GM18520 (cell line): ENCODE results near the gene MPV17L.
"Not testable (repeated sequence)": the region's sequence is repeated elsewhere in the genome, so short reads cannot be mapped to it uniquely, and the experiment has no call there.

Experiments used
- ATAC-seq: cut with Tn5 transposase; IDR thresholded peaks from one replicate; pipeline ENCODE4 v1.9.1; 2021; ENCODE audit not compliant: unreplicated experiment

MPV17L gene

DNA sequence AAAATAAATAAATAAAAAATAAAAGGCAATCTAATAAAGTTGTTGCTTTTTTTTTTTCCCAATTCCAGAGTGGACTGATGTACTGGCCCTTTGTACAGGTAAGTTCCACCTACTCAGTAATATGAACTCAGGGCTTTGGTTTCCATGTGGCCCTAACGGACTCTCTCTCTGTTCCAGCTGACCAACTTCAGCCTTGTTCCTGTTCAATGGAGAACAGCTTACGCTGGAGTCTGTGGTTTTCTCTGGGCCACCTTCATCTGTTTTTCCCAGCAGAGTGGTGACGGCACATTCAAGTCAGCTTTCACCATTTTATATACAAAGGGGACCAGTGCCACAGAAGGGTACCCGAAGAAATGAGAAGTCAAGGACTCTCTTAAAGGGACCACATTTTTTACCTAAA lies 12.2 kb downstream of the MPV17L start:
- not testable (repeated sequence) for ATAC-seq

DNA sequence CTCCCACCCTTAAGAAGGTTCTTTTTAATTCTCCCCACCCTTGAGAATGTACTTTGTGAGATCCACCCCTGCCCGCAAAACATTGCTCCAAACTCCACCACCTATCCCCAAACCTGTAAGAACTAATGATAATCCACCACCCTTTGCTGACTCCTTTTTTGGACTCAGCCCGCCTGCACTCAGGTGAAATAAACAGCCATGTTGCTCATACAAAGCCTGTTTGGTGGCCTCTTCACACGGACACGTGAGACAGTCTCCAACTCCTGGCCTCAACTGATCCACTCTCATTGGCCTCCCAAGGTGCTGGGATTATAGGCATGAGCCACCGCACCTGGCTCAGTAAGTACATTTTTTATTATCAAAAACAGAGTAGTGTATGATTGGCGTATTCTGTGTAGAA lies 13.9 kb downstream of the MPV17L start:
- not testable (repeated sequence) for ATAC-seq

DNA sequence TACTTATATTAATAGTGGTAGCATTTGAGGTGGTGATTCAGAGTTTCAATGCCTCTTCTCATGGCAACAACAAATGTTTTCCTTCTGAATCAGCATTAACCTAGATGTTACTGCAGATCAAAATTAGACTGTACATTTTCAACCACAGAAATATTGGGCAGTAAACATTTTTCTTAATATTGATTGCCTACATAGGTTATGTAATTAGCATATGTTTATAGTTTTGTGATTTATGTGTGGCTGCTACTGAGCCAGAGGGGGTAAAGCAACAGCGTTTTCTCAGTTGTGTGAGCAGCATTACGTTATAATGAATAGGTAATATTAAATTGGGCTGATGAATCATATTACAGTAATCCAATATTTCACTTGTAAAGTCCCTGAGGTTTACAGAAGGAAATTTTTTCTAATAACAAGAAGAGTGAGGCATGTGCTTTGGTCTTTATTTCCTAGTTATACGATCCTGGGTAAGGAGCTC lies 20.0 kb downstream of the MPV17L start:
- ATAC-seq: no peak

DNA sequence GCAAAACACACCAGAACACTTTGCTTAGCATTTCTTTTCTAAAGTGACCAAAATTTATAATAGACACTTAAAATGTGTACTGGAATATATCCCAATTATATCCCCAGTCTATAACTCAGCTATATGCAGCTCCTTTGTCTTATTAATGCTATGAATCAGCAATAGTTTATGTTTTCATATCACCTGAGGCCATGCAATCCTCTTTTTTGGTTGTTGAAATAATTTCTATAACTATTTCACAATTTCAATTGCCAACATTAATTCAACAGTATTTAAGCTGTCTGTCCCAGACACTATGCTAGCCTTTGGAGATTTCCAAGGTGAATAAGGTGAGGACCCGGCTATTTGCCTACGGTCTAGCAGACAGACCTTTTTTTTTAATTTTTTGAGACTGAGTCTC lies 21.6 kb downstream of the MPV17L start:
- no peak for ATAC-seq

DNA sequence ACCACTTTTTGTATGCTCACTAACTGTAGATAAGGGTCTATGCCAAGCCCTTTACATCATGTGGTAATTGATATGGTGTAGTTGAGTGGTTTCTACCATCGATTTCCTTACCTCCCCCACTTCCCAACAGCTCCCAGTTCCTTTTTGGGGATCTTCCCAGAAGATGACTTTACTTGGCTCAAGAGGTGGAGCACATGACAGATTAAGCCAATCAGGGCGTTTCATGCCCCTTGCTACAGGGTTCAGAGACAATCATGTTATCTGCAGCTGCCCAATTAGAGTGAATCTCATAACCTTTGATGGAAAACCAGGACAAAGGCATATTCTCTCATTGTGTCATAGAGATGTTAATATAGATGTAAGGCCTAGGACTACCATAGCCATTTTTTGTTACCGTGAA lies 22.7 kb downstream of the MPV17L start:
- no peak for ATAC-seq

DNA sequence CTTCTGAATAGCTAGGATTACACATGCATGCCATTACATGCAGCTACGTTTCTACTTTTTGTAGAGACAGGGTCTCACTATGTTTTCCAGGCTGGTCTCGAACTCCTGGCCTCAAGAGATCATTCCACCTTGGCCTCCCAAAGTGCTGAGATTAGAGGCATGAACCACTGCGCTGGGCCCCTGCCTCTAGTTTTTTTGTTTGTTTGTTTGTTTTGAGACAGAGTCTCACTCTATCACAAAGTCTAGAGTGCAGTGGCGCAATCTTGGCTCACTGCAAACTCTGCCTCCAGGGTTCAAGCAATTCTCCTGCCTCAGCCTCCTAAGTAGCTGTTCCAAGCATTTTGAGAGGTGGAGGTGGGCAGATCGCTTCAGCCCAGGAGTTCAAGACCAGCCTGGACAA lies 26.1 kb downstream of the MPV17L start:
- ATAC-seq: not testable (repeated sequence)

DNA sequence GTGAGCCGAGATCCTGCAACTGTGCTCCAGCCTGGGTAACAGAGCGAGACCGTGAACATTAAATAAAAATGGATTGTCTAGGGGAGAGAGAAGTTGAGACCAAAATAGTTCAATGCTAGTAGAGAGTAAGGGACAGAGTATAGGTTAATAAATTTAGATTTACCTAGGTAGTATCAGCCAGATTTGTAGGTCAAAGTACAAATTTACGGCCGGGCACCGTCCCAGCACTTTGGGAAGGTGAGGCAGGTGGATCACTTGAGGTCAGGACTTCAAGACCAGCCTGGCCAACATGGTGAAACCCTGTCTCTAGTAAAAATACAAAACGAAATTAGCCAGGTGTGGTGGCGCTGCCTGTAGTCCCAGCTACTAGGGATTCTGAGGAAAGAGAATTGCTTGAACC lies 26.7 kb downstream of the MPV17L start:
- no peak for ATAC-seq

DNA sequence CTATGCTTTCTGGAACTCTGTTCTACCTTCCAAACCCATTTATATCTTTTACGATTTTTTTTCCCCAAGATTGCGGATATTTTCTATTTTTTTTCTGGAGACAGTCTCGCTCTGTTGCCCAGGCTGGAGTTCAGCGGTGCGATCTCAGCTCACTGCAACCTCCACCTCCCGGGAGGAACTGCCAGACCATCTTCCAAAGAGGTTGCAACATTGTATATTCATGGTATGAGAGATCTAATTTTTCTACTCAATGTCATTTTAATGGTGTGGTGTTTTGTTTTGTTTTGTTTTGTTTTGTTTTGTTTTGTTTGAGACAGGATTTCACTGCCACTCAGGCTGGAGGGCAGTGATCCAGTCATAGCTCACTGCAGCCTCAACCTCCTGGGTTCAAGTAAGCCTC lies 30.3 kb downstream of the MPV17L start:
- no peak for ATAC-seq

DNA sequence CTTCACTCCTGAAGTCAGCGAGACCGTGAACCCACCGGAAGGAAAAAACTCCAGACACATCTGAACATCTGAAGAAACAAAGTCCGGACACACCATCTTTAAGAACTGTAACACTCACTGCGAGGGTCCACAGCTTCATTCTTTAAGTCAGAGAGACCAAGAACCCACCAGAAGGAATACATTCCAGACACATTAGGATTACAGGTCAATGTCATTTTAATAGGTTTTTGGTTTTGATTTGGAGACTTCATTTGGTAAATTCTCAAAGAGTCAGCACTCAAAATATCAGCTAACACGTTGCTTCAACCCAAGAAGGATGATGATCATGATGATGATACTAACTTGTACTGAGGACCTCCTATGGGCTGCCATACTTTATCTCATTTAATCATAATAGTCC lies 31.2 kb downstream of the MPV17L start:
- no peak for ATAC-seq

DNA sequence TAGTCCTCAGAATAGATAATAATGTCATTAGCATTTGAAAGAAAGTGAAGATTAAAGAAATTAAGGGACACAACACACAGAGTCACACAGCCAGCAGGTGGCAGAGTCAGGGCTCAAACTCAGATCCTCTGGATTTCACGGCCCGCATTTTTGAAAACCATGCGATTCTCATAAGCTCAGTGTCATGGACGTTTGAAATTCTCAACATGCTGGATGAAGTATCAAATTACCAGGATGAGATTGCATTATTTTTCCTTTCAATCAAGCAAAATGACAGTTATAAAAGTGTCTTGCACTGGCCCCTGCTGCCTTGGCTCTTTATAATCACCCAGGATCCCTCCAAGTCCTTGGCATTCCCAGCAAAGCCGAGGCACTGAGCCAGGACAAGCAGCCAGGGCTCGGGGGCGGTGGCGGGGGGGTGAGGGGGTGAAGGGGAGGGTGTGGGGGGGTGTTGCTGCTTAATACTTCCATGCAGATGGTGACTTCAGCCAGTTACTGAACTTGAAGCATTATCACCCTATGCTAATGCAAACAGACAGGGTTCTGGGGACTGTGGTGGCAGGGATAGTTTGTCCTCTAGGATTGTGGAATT lies 32.2 kb downstream of the MPV17L start:
- ATAC-seq: no peak

DNA sequence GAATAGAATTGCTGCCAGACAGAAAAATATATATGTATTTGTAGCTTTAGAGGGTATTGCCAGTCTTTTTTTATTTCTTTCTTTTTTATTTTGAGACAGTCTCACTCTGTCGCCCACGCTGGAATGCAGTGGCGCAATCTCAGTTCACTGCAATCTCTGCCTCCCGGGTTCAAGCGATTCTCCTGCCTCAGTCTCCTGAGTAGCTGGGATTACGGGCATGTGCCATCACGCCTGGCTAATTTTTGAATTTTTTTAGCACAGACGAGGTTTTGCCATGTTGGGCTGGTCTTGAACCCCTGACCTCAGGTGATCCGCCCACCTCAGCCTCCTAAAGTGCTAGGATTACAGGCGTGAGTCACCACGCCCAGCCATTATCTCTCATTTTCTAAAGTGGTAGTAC lies 35.3 kb downstream of the MPV17L start:
- not testable (repeated sequence) for ATAC-seq

DNA sequence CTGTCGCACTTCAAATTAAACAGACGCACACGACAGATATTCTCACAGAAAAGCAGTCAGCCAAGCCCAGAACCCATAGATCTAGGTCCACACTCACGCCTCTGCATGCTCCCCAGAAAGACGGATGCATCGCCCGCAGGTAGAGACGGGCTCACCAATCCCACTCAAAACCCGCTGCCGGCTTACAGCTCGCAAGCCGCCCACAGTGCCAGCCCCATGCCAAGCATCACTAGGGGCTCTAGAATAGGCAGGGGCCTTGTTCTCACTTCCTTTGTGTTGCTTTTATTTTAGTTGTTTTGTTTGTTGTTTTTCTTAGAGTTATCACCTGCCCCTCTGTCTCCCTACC lies 38.5 kb downstream of the MPV17L start:
- no peak for ATAC-seq

DNA sequence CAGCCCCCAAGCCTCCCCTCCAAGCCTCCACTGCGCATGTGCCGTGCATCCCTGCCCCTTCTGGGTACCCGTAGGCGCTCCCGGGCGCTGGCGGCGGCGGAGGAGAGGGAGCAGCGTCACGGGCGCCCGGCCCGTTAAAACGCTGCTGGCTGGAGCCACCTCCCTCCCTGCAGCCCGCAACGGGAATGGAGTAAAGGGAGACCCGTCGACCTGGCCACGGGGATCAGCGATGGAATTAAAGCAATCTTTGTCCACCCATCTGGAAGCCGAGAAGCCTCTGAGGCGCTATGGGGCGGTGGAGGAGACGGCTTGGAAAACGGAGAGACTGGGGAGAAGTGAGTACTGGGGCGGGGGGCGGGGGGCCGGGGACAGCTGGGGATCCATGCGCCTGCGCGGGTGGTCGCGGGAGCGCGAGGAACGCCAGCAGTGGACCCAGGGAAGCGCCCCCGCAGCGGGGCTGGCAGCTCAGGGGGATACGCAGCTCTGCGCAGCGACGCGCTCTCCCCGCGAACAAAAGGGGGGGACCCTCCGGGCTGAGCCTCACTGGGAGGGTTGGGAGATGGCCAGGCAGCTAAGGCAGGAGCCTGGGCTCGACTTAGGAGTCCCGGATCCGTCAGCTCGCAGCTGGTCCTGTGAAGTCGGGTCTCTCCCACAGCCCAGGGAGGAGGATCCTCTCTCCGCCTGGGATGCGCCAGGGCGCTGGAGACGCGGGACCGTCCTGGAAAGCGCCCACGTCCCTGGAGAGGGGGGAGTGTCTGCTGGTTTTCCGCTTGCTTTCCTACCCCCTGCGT lies 39.1 kb downstream of the MPV17L start, which contains the start of gene BMERB1:
BMERB1 (plus strand) TSS at position 164 of the 791 bp plus-strand sequence; CDS start at position 230, 66 bp downstream.
- ATAC-seq: no peak

DNA sequence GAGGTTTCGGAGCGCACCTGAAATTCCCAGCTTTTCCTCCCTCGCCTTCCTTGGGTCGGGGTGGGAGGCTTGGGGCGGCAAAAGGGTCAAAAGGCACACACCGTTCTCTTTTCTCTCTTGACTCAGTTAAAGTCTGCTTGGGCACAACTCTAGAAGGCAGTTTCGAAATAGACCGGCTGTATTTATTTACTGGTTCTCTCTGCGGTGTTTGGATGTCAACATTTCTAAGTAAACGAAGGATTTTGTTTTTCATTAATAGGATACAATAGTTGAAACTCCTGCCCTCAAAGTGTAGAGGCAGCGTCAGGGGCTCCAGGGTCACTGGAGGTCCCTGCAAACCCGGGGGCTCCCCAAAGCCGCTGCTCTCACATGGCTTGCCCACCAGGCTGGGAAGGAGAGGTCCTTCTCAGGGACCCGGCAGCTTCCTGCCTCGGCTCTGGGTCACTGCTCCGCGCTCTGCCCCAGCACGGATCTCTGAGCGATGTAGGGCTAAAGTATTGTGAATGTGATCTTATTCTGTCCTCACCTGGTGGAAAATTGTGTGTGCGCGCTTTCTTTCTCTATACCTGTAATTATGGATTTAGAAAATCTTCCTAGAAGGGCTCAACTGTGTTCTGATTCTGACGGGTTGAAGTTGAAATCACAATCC lies 39.8 kb downstream of the MPV17L start:
- ATAC-seq: no peak

DNA sequence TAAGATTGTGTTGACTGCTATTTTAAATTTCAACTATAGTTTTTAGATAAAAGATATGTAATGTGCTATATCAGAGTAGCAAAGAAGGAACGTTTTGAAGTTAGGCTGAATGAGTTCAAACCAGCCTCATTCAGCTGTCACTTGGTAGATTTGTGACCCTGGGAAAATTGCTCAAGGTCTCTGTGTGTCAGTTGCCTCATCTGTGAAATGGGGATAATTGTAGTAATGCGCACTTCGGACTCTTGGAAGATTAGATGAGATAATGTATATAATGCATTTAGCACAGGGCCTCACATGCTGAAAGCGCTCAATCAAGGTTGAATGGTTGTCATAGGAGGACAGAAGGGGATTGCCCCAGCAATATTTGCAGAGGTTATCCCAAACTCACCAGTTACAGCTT lies 43.5 kb downstream of the MPV17L start:
- no peak for ATAC-seq

DNA sequence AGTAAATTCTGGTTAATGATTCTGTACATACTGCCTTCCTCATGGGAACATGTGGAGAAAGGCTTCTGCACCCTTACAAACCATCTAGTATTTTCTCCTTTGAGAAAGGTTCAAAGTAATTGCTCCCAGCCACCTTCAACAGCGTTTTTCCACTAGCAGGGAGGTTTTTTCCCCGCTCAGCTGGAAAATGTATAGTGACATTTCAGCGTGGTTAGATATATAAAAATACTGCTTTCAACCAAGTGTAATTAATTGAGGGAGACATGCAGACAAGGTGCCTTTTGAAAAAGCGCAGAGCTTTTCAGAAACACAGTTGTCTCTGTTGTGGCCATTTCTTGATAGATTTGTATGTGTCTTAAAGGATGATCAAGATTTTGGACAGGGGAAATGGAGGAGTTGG lies 44.0 kb downstream of the MPV17L start:
- ATAC-seq: no peak

DNA sequence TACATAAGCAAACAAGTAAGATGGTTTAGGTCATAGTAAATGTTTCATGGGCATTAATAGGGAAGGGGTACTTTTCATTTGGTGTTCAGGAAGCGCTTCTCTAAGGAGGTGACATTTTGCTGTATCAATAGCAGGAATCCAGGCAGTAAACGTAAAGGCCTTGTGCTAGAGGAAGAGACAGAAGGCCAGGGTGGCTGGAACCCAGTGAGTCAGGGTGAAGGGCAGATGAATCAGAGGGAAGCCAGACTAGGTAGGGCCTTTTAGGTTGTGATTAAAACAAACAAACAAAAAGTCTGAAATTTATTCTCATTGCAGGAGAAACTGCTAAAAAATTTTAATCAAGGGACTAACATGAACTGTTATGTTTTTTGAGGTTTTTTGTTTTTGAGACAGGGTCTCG lies 45.3 kb downstream of the MPV17L start:
- ATAC-seq: no peak

DNA sequence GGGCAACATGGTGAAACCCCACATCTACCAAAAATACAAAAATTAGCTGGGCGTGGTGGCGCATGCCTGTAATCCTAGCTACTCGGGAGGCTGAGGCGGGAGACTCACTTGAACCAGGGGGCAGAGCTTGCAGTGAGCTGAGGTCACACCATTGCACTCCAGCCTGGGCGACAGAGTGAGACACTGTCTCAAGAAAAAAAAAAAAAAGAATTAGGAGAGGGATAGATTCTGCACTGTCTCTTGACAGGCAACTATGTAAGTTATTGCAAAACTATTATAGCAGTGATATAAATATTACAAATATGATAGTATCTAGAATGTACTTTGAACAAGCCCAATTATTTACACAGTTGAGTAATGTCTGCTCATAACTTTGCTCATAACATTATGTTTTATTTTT lies 46.6 kb downstream of the MPV17L start:
- not testable (repeated sequence) for ATAC-seq

DNA sequence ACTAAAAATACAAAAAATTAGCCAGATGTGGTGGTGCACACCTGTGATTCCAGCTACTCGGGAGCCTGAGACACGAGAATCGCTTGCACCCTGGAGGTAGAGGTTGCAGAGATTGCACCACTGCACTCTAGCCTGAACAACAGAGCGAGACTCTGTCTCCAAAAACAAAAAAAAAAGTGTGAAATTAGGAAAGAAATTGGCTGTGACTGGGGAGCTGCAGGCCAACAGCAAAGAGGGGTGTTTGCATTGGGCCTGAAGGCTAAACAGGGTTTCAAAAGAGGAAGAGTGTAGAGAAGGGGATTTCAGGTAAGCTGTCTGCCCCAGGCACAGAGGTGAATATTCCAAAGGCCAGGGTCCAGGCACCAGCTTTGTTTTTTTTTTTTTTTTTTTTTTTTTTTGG lies 48.2 kb downstream of the MPV17L start:
- ATAC-seq: no peak

DNA sequence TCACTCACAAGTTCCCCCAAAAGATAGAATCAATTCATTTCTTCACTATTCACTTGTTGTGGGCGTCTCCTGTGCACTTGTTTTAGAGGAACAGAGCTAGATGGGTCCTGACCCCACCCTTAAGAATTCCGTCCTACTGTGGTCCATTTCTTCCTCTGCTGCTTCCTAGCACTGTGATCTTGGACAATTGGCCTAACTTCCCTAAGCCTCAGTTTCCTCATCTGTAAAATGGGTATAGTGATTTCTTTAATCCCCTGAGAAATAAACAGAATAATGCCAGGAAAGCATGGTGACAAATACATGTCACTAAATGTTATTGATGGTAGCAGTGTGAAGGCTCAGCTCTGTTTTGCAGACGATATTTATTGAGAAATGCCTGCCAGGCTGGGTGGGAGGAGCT lies 48.7 kb downstream of the MPV17L start:
- no peak for ATAC-seq

DNA sequence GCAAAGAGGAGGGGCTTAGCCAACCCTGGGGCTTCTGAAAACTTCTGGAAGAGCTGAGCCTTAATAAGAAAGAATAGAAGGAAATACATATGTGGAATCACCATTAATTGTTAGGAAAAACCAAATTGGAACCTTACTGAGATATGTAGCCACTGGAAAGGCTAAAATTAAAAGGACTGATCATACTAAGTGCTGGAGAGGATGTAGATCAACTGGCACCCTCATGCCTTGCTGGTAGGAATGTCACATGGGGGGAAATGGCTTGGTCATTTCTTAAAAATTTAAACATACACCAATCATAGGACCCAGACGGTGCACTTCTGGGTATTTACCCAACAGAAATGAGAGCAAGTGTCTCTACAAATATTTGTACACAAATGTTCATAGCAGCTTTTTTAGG lies 49.9 kb downstream of the MPV17L start:
- ATAC-seq: no peak

DNA sequence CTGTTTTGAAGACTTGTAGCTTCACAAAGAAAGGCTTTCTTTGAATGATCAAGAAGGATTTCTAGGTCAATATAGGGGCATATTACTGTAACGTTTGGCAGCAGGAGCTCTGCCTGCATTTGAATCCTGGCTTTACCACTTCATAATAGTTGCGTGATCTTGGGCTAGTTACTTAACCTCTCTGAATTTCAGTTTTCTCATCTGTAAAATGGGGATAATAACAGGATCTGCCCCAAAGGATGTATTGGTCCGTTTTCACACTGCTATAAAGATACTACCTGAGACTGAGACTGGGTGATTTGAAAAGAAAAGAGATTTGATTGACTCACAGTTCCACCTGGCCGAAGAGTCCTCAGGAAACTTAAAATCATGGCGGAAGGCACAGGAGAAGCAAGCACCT lies 51.3 kb downstream of the MPV17L start:
- no peak for ATAC-seq
